Panc1 (cell line): Measurements from ENCODE around the gene ZNF292. TPM values are rescaled to one million over a fixed set of nuclear protein-coding genes. Genes with fewer than 3 reads are reported as not detected.

ENCODE experiments used
- ATAC-seq: fragments of 200-7000 bp; cut with Tn5 transposase; 2 replicates; pipeline ENCODE4 v1.9.1; 2020; ENCODE audit warnings: mild to moderate bottlenecking, moderate library complexity
- BruUV-seq: library from RNA; stranded (reverse); fragments of 400-500 nt; replicated peaks from 2 replicates; lab custom pipeline; 2021; lab: Mats Ljungman, UMichigan
- CTCF ChIA-PET: fragments of 300-600 bp; sonication (Branson Sonifier 250); formaldehyde crosslinking; loops from one replicate; lab custom pipeline; 2022; ENCODE audit warnings: antibody characterized with exemption; lab: Charles Lee
- POLR2A ChIA-PET: fragments of 300-600 bp; sonication (Branson Sonifier 250); formaldehyde crosslinking; loops from one replicate; lab custom pipeline; 2022; ENCODE audit warnings: antibody characterized with exemption; lab: Charles Lee
- DNase-seq: peaks from one replicate; pipeline ENCODE4 v3.0.0-alpha.2; 2010; ENCODE audit warnings: low read depth, low spot score
- H3K27ac ChIP-seq: 2 replicates; pipeline ENCODE4 v1.5.1; 2011; ENCODE audit warnings: mild to moderate bottlenecking, low read length, inconsistent platforms
- H3K27me3 ChIP-seq: fragments of 200-500 bp; sonication (Bioruptor generic); 2 replicates; pipeline ENCODE4 v1.6.0; 2014; ENCODE audit warnings: low read length, inconsistent platforms; ENCODE audit not compliant: control insufficient read depth, insufficient read depth
- H3K36me3 ChIP-seq: fragments of 200-500 bp; sonication (Bioruptor generic); 2 replicates; pipeline ENCODE4 v1.5.1; 2014; ENCODE audit warnings: inconsistent platforms, mild to moderate bottlenecking, low read length, moderate library complexity; ENCODE audit not compliant: control insufficient read depth, insufficient read depth
- H3K4me1 ChIP-seq: 2 replicates; pipeline ENCODE4 v1.5.1; 2011; ENCODE audit warnings: inconsistent platforms, mild to moderate bottlenecking, low read length, moderate library complexity; ENCODE audit not compliant: control insufficient read depth, insufficient read depth
- H3K4me3 ChIP-seq, 2 experiments: 2 replicates each; pipeline ENCODE4 v1.5.1; 2011 to 2012; ENCODE audit warnings: low read depth in 2 of 2, low read length in 2 of 2, mild to moderate bottlenecking in 2 of 2, inconsistent platforms in 1 of 2, moderate library complexity in 1 of 2
- H3K9me3 ChIP-seq: fragments of 200-500 bp; sonication (Bioruptor generic); 2 replicates; pipeline ENCODE4 v1.5.1; 2014; ENCODE audit warnings: low read depth, mild to moderate bottlenecking, inconsistent platforms, low read length, moderate library complexity; ENCODE audit not compliant: control insufficient read depth, insufficient read depth
- CTCF ChIP-seq: fragments of 450-650 bp; IDR thresholded peaks from 2 replicates; pipeline ENCODE4 v1.5.1; 2017; ENCODE audit warnings: mild to moderate bottlenecking
- POLR2AphosphoS5 ChIP-seq: IDR thresholded peaks from 2 replicates; pipeline ENCODE4 v1.6.1; 2012; ENCODE audit warnings: mild to moderate bottlenecking, low read depth, low read length, moderate library complexity
- REST ChIP-seq, 2 experiments: IDR thresholded peaks; 2 replicates each; pipeline ENCODE4 v1.6.1; 2011 to 2012; ENCODE audit warnings: low read depth in 2 of 2, control low read depth in 1 of 2, low read length in 1 of 2, mild to moderate bottlenecking in 1 of 2, moderate library complexity in 1 of 2; ENCODE audit not compliant: insufficient read depth in 1 of 2
- SIN3A ChIP-seq: IDR thresholded peaks from 2 replicates; pipeline ENCODE4 v1.6.1; 2012; ENCODE audit warnings: low read depth, mild to moderate bottlenecking, low read length, moderate library complexity, borderline replicate concordance; ENCODE audit not compliant: insufficient read depth
- TCF7L2 ChIP-seq: IDR thresholded peaks from 2 replicates; pipeline ENCODE4 v1.6.1; 2011; ENCODE audit warnings: mild to moderate bottlenecking, low read depth, low read length, inconsistent platforms
- in situ Hi-C: cut with HindIII; loops from 2 replicates; pipeline ENCODE4 v1.10.0; 2016; ENCODE audit warnings: low sequenced_read_pairs, low pct_unique_long_range_greater_than_20kb
- intact Hi-C: fragments of 100-400 bp; cut with micrococcal nuclease; formaldehyde crosslinking; loops from one replicate; pipeline ENCODE4 v1.10.0; 2022; ENCODE audit not compliant: unreplicated experiment
- total RNA-seq: library from RNA; stranded (reverse); gene quantifications from one replicate; pipeline ENCODE4 v1.2.1, GENCODE V29; 2021; ENCODE audit not compliant: unreplicated experiment

The ZNF292 gene
- total RNA-seq, 1 experiment from 2014 or later, result 38.2 TPM

- BruUV-seq, result no TSS peak
- ChIA-PET POLR2A (interaction anchor here (0.6 kb wide), 1 partner anchor 194 kb away, joined by 10 read pairs; no protein-coding TSS in a partner anchor), CTCF (no interaction called here)
- TF ChIP-seq POLR2AphosphoS5 (no peak), SIN3A (no peak), CTCF (no peak), REST (IDR thresholded peaks at IDR 0.05; ENCODE audit: insufficient read depth in 1 of 2, low read depth in 2 of 2, low read length in 1 of 2) (no peak), TCF7L2 (no peak)
- no peak for DNase-seq
- in situ Hi-C loops, result no loop called here
- intact Hi-C loops, result no loop called here
- Histone ChIP-seq H3K27ac (no peak overlapping the region), H3K4me3 (no peak overlapping the region), H3K9me3 (no peaks in the 10 kb centered on the region), H3K36me3 (peaks cover 26% of the 10 kb centered on the region), H3K4me1 (no peaks in the 10 kb centered on the region), H3K27me3 (no peaks in the 10 kb centered on the region)
- no peak for ATAC-seq
Measured at GRCh38 chr6:87250019-87250418, 94.7 kb downstream of the ZNF292 start.

GRCh38 chr6:87251225-87251624, 95.9 kb downstream of the ZNF292 start:
- ATAC-seq, result no peak
- H3K27ac ChIP-seq, result no peak overlapping the region
- no peak for TF ChIP-seq SIN3A
- no peak for TF ChIP-seq REST (IDR thresholded peaks at IDR 0.05; ENCODE audit: insufficient read depth in 1 of 2, low read depth in 2 of 2, low read length in 1 of 2)
- TF ChIP-seq CTCF, result no peak
- no peak for TF ChIP-seq TCF7L2
- TF ChIP-seq POLR2AphosphoS5, result no peak
- CTCF ChIA-PET, result no interaction called here
- POLR2A ChIA-PET, result no interaction called here
- peaks cover 31% of the 10 kb centered on the region for H3K36me3 ChIP-seq
- no peaks in the 10 kb centered on the region for H3K4me1 ChIP-seq
- H3K27me3 ChIP-seq, result no peaks in the 10 kb centered on the region
- intact Hi-C loops, result no loop called here
- in situ Hi-C loops, result no loop called here
- no TSS peak for BruUV-seq
- DNase-seq, result no peak
- no peak overlapping the region for H3K4me3 ChIP-seq
- no peaks in the 10 kb centered on the region for H3K9me3 ChIP-seq
